ENCODE data around the gene ADAT1. TPM values are rescaled to one million over a fixed set of nuclear protein-coding genes. Genes with fewer than 3 reads are reported as not detected.

The ADAT1 gene
- total and polyA plus RNA-seq, 9 donors = 9.5 to 59.8 (median 27.7) TPM

GRCh38 chr16:75647112-75647491 lies 24.0 kb upstream of the ADAT1 start:
- intact Hi-C loops (cut with DNase I) = loop anchor here in 1 of 4 donors (10.0 kb wide), 1 partner anchor 172 kb away; no protein-coding TSS in a partner anchor
- Histone ChIP-seq H3K27me3 (no peaks in the 10 kb centered on the region), H3K27ac (peak overlapping the region; percentile 78 to 94), H3K9me3 (no peaks in the 10 kb centered on the region), H3K36me3 (no peaks in the 10 kb centered on the region), H3K4me3 (peak overlapping the region; percentile 95), H3K4me1 (ENCODE audit: insufficient read depth) (peaks cover 14% of the 10 kb centered on the region)
- WGBS, 3 donors = 0 to 1% (median 0%) methylated on average over 18 of the region's 18 CpGs
- TF ChIP-seq POLR2A (IDR thresholded peaks at IDR 0.05) = no peak
- TF ChIP-seq, protein P1, sequence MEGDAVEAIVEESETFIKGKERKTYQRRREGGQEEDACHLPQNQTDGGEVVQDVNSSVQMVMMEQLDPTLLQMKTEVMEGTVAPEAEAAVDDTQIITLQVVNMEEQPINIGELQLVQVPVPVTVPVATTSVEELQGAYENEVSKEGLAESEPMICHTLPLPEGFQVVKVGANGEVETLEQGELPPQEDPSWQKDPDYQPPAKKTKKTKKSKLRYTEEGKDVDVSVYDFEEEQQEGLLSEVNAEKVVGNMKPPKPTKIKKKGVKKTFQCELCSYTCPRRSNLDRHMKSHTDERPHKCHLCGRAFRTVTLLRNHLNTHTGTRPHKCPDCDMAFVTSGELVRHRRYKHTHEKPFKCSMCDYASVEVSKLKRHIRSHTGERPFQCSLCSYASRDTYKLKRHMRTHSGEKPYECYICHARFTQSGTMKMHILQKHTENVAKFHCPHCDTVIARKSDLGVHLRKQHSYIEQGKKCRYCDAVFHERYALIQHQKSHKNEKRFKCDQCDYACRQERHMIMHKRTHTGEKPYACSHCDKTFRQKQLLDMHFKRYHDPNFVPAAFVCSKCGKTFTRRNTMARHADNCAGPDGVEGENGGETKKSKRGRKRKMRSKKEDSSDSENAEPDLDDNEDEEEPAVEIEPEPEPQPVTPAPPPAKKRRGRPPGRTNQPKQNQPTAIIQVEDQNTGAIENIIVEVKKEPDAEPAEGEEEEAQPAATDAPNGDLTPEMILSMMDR (IDR thresholded peaks at IDR 0.05) = no peak
- no peak for TF ChIP-seq EP300 (IDR thresholded peaks at IDR 0.05)
- no peak for DNase-seq

DNA sequence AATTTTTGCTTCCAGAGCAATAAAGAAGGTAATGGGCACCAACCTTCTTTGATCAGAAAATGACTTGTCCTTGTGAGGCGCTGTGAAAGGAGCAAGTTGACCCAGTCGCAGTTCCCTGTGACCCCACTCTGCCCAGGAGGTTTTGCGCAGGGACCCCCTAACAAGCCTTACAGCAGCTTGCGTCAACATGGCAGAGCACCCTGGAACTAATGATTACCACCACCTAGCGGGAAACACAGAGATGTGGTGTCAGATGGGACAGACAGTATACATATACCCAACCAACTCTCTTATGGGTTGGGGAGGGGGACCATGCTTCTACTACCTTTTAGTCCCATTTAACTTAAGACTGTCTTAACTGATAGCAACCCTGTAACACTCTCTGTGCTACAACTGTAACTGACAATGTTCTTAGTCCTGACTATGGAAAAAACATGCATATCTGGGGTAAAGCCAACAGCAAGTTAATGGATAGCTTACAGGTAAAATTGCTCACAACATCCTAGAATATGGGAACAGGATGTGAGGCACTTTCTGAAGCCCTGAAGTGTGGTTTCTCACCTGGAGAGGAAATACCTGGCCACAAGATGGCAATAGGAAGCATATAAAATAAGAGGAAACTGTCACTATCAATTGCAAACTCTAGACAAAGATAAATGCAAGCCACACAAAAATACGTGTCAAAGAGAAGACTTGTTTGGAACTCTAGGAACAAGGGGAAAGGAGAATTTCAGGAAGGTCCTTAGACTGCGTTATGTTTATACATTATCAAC lies 21.3 kb upstream of the ADAT1 start:
- TF ChIP-seq POLR2A (IDR thresholded peaks at IDR 0.05) = no peak
- TF ChIP-seq, protein P1 (IDR thresholded peaks at IDR 0.05) = no peak
- intact Hi-C loops (cut with DNase I) = loop anchor here in 1 of 4 donors (10.0 kb wide), 1 partner anchor 170 kb away; no protein-coding TSS in a partner anchor
- Histone ChIP-seq H3K36me3 (no peaks in the 10 kb centered on the region), H3K4me1 (ENCODE audit: insufficient read depth) (peaks cover 8% of the 10 kb centered on the region), H3K27me3 (no peaks in the 10 kb centered on the region), H3K27ac (no peak overlapping the region), H3K9me3 (no peaks in the 10 kb centered on the region), H3K4me3 (no peak overlapping the region)
- 90 to 93% (median 91%) methylated on average over 7 of the region's 7 CpGs for WGBS, 3 donors
- DNase-seq = no peak

DNA sequence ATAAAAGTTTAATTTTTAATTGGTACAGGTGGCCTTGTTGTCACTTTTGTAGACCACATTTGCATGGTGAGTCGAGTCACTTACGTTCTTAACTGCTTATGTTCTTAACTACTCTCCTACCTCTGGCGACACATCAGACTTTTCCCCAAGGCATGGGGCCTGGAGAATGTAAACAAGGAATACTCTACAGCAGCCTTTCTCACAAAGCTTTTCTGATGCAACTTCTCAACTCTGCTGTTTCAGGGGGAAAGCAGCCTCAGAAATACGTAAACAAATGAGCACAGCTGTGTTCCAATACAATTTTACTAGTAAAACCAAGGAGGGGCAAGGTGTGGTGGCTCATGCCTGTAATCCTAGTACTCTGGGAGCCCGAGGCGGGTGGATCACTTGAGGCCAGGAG lies 17.5 kb upstream of the ADAT1 start:
- no peak overlapping the region for H3K27ac ChIP-seq
- 44 to 55% (median 54%) methylated on average over 6 of the region's 6 CpGs for WGBS, 3 donors
- intact Hi-C loops (cut with DNase I) = loop anchor here in 1 of 4 donors (10.0 kb wide), 1 partner anchor 166 kb away; no protein-coding TSS in a partner anchor
- no peaks in the 10 kb centered on the region for H3K36me3 ChIP-seq
- H3K27me3 ChIP-seq = no peaks in the 10 kb centered on the region
- no peak for DNase-seq
- H3K4me1 ChIP-seq (ENCODE audit: insufficient read depth) = peaks cover 2% of the 10 kb centered on the region
- H3K4me3 ChIP-seq = no peak overlapping the region
- no peaks in the 10 kb centered on the region for H3K9me3 ChIP-seq
- TF ChIP-seq, protein P1 (IDR thresholded peaks at IDR 0.05) = no peak
- TF ChIP-seq EP300 (IDR thresholded peaks at IDR 0.05) = no peak
- TF ChIP-seq POLR2A (IDR thresholded peaks at IDR 0.05) = no peak

DNA sequence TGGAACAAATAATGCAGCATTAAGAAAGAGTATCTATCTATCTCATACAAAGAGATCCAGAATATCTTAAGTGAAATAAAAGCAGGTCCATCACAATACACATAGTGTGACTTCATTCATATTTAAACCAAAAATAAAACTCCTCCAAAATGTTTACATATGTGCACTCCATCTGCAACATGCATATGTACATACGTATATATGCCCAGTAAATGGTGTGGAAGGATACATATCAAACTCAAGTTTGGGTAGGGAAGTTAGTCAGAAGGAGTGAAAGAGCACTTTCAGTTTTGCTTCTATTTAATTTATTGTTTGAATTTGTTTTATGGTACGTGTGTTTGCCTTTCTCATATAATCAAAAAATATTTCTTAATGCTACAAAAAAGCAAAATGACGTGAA lies 12.0 kb upstream of the ADAT1 start:
- no peak for DNase-seq
- intact Hi-C loops (cut with DNase I) = no loop called here
- TF ChIP-seq, protein P1 (IDR thresholded peaks at IDR 0.05) = no peak
- TF ChIP-seq POLR2A (IDR thresholded peaks at IDR 0.05) (no peak), EP300 (IDR thresholded peaks at IDR 0.05) (no peak)
- no peaks in the 10 kb centered on the region for H3K36me3 ChIP-seq
- H3K27ac ChIP-seq = no peak overlapping the region
- no peaks in the 10 kb centered on the region for H3K27me3 ChIP-seq
- WGBS, 3 donors = 64 to 84% (median 82%) methylated on average over 3 of the region's 3 CpGs
- no peaks in the 10 kb centered on the region for H3K4me1 ChIP-seq (ENCODE audit: insufficient read depth)
- H3K9me3 ChIP-seq = no peaks in the 10 kb centered on the region
- H3K4me3 ChIP-seq = no peak overlapping the region
